ENCODE data around the gene PRG3. TPM values are rescaled to one million over a fixed set of nuclear protein-coding genes. Genes with fewer than 3 reads are reported as not detected.

The PRG3 gene
- total and polyA plus RNA-seq, 2 donors (not counting 3 experiments of a cell fraction or from before 2014, with no cell fraction given): not detected

DNA sequence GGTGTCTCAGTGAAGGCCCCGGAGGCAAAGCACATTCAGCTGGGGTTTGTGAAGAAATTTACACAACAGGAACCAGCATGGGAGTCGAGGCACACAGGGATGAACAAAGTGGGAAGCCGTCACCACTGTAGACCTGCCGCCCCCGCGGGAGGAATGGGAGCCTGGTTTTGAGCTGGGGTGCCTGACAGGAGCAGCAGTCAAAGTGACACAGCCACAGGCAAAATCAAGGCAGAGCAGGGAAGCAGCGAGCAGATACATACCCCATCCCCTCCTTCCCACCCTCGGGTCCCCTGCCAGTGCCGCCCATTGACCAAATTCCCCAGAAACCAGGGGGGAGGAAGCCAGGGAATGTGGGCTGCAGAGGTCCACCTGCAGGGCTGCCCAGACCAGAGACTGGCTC, 22.0 kb downstream of the PRG3 start:
- Histone ChIP-seq H3K9me1 (replicated peaks; ENCODE audit: control insufficient read depth, extremely low read depth, insufficient read depth, low read length) (no peaks in the 10 kb centered on the region), H3K9ac (replicated peaks; ENCODE audit: extremely low read depth, insufficient read depth, low read length) (no peak overlapping the region), H3K4me2 (ENCODE audit: insufficient read depth, low read length) (no peak overlapping the region), H2AFZ (ENCODE audit: low read depth, low read length) (no peak overlapping the region), H3K9me3 (replicated peaks; ENCODE audit: control insufficient read depth, insufficient read depth, low read length) (no peaks in the 10 kb centered on the region), H3K36me3 (ENCODE audit: control insufficient read depth in 2 of 2, extremely low read depth in 1 of 2, insufficient read depth in 2 of 2, low read length in 2 of 2) (no peaks in the 10 kb centered on the region), H3K27ac (ENCODE audit: insufficient read depth, low read depth, low read length) (no peak overlapping the region), H3K79me2 (ENCODE audit: control insufficient read depth, insufficient read depth, low read length) (no peaks in the 10 kb centered on the region), H4K20me1 (replicated peaks; ENCODE audit: control insufficient read depth, extremely low read depth, insufficient read depth, low read length) (no peaks in the 10 kb centered on the region), H3K27me3 (ENCODE audit: control insufficient read depth in 2 of 2, insufficient read depth in 2 of 2, low read length in 2 of 2) (peaks cover 0 to 5% of the 10 kb centered on the region in 2 experiments), H3K4me1 (ENCODE audit: control insufficient read depth, extremely low read depth, insufficient read depth, low read length) (no peaks in the 10 kb centered on the region), H3K4me3 (replicated peaks in 1 of 3; ENCODE audit: insufficient read depth in 1 of 3, low read depth in 1 of 3, low read length in 3 of 3) (no peak overlapping the region)
- CTCF ChIA-PET: interaction anchor here (1.1 to 2.7 kb wide), 4 partner anchors 9 to 100 kb away, joined by 3 to 13 read pairs (median 4); no protein-coding TSS in a partner anchor
- no TSS peak for BruUV-seq (replicated peaks)
- FAIRE-seq (no peak), DNase-seq (ENCODE audit: low read depth, low spot score) (no peak)
- TF ChIP-seq JUN (IDR thresholded peaks at IDR 0.05; ENCODE audit: borderline replicate concordance, insufficient read depth, insufficient read length, low read depth): no peak
- no peak for TF ChIP-seq EZH2 (IDR thresholded peaks at IDR 0.05; ENCODE audit: borderline replicate concordance, low read depth, low read length, severe bottlenecking)
- TF ChIP-seq POLR2A (IDR thresholded peaks at IDR 0.05; ENCODE audit: low read depth, low read length): no peak
- TF ChIP-seq, protein P1, sequence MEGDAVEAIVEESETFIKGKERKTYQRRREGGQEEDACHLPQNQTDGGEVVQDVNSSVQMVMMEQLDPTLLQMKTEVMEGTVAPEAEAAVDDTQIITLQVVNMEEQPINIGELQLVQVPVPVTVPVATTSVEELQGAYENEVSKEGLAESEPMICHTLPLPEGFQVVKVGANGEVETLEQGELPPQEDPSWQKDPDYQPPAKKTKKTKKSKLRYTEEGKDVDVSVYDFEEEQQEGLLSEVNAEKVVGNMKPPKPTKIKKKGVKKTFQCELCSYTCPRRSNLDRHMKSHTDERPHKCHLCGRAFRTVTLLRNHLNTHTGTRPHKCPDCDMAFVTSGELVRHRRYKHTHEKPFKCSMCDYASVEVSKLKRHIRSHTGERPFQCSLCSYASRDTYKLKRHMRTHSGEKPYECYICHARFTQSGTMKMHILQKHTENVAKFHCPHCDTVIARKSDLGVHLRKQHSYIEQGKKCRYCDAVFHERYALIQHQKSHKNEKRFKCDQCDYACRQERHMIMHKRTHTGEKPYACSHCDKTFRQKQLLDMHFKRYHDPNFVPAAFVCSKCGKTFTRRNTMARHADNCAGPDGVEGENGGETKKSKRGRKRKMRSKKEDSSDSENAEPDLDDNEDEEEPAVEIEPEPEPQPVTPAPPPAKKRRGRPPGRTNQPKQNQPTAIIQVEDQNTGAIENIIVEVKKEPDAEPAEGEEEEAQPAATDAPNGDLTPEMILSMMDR (IDR thresholded peaks at IDR 0.05; ENCODE audit: extremely low read depth in 1 of 2, insufficient read depth in 1 of 2, low read depth in 1 of 2, low read length in 2 of 2): no peak
- TF ChIP-seq MYC (IDR thresholded peaks at IDR 0.05; ENCODE audit: low read depth, low read length): no peak
- no peak for TF ChIP-seq FOS (IDR thresholded peaks at IDR 0.05; ENCODE audit: borderline replicate concordance, insufficient read depth, low read length)
- TF ChIP-seq, protein P2, sequence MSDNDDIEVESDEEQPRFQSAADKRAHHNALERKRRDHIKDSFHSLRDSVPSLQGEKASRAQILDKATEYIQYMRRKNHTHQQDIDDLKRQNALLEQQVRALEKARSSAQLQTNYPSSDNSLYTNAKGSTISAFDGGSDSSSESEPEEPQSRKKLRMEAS (IDR thresholded peaks at IDR 0.05; ENCODE audit: insufficient read depth, insufficient read length): no peak
- intact Hi-C loops (cut with micrococcal nuclease): no loop called here
- POLR2A ChIA-PET: no interaction called here
- dilution Hi-C loops (cut with MboI; ENCODE audit: extremely low pct_ligation_motif_present, low sequenced_read_pairs): no loop called here

All from endothelial cell of umbilical vein (primary cell).